NB4 (cell line): ENCODE measurements around the gene TBC1D22A.
A peak's percentile ranks its signal among the peaks of the same experiment; 100 is the strongest.

Experiments
- DNase-seq: peaks from one replicate; pipeline ENCODE4 v3.0.0; 2010; ENCODE audit warnings: low read depth
- H3K4me3 ChIP-seq: one replicate; pipeline ENCODE4 v1.5.1; 2011; ENCODE audit warnings: mild to moderate bottlenecking, low read depth, low read length, moderate library complexity
- MYC ChIP-seq: IDR thresholded peaks from 2 replicates; pipeline ENCODE4 v1.6.1; 2011; ENCODE audit warnings: low read depth, low read length
- POLR2A ChIP-seq: IDR thresholded peaks from 2 replicates; pipeline ENCODE4 v1.6.1; 2011; ENCODE audit warnings: mild to moderate bottlenecking; ENCODE audit not compliant: insufficient read length; ENCODE audit errors: extremely low read depth
- TF ChIP-seq, protein P1 (sequence below): IDR thresholded peaks from 2 replicates; pipeline ENCODE4 v1.6.1; 2011; ENCODE audit warnings: low read depth, low read length
- TF ChIP-seq, protein P2 (sequence below): IDR thresholded peaks from one replicate; pipeline ENCODE4 v1.5.1; 2012; ENCODE audit warnings: low read depth, low read length

Gene TBC1D22A

DNA sequence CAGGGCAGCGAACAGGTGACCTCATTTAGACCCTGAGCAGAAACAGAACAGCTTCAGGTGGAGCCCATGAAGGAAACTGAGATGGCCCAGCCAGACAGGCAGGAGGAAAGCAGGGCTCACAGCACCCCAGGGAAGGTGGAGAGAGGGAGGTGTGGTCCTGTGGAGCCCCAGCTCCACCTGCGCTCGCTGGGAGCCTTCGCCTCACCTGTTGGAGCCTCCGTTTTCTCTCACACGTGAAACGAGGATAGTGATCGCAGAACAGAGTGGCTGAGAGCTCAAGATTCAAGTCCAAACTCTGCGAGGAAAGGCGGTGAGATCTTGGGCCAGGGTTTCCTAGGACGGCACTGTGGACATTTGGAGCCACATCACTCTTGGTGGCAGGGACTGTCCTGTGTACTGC lies 15.8 kb upstream of the TBC1D22A start:
- no peak overlapping the region for H3K4me3 ChIP-seq
- DNase-seq, result no peak
- TF ChIP-seq, protein P1, sequence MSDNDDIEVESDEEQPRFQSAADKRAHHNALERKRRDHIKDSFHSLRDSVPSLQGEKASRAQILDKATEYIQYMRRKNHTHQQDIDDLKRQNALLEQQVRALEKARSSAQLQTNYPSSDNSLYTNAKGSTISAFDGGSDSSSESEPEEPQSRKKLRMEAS, result no peak
- TF ChIP-seq POLR2A (no peak), MYC (no peak)
- TF ChIP-seq, protein P2, sequence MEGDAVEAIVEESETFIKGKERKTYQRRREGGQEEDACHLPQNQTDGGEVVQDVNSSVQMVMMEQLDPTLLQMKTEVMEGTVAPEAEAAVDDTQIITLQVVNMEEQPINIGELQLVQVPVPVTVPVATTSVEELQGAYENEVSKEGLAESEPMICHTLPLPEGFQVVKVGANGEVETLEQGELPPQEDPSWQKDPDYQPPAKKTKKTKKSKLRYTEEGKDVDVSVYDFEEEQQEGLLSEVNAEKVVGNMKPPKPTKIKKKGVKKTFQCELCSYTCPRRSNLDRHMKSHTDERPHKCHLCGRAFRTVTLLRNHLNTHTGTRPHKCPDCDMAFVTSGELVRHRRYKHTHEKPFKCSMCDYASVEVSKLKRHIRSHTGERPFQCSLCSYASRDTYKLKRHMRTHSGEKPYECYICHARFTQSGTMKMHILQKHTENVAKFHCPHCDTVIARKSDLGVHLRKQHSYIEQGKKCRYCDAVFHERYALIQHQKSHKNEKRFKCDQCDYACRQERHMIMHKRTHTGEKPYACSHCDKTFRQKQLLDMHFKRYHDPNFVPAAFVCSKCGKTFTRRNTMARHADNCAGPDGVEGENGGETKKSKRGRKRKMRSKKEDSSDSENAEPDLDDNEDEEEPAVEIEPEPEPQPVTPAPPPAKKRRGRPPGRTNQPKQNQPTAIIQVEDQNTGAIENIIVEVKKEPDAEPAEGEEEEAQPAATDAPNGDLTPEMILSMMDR, result no peak

DNA sequence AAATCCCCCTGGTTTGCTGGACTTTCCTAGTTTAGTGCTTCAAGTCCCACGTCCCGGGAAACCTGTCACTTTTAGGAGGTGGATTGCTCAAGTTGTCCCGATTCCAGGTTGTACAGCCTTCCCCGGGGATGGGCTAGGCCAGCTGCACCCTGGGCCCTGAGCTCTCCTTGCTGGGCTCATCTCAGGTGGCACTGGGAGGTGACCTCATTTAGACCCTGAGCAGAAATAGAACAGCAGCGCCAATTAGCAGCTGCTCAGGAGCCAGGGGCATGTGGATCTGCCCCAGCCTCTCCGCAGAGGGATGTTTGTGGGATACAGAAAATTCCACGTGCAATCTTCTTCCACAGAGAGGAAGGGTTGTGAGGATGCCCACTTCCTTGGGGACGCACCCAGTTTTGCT lies 14.8 kb upstream of the TBC1D22A start:
- no peak for DNase-seq
- TF ChIP-seq, protein P2, result no peak
- TF ChIP-seq, protein P1, result no peak
- TF ChIP-seq POLR2A, result no peak
- H3K4me3 ChIP-seq, result no peak overlapping the region

DNA sequence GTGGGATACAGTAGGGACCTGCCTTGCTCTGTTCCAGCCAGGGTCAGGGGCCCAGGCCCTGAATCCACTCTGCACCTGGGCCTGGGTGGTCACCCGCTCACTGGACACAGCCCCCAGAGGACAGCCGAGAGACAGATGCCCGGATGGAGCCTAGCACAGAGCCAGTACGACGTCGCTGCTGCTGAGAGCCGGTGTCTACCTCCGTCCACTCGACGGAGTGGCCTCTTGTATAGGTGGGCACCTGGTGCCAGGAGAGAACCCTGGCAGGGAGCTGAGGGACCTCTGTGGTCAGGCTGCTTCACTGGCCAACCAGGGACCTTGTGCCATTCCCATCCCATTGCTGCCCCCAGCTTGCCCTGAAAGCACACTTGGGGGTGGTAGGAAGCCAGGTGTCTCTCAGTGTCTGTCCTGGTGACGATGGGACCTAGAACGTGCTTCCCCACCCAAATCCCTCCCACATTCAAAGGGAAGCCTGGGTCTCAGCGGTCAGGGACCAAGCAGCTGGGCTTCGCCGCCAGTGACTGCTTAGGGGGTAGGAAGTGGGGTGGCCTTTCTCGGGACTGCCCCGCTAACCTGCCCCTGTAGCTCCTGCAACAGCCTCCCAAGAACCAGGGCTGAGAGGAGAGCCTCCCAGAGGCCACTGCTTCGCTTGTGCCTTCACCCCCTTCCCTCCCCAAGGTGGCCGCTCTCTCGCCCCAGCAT lies 14.1 kb upstream of the TBC1D22A start:
- no peak overlapping the region for H3K4me3 ChIP-seq
- no peak for TF ChIP-seq POLR2A
- TF ChIP-seq, protein P2, result no peak
- TF ChIP-seq MYC, result no peak
- DNase-seq, result no peak

DNA sequence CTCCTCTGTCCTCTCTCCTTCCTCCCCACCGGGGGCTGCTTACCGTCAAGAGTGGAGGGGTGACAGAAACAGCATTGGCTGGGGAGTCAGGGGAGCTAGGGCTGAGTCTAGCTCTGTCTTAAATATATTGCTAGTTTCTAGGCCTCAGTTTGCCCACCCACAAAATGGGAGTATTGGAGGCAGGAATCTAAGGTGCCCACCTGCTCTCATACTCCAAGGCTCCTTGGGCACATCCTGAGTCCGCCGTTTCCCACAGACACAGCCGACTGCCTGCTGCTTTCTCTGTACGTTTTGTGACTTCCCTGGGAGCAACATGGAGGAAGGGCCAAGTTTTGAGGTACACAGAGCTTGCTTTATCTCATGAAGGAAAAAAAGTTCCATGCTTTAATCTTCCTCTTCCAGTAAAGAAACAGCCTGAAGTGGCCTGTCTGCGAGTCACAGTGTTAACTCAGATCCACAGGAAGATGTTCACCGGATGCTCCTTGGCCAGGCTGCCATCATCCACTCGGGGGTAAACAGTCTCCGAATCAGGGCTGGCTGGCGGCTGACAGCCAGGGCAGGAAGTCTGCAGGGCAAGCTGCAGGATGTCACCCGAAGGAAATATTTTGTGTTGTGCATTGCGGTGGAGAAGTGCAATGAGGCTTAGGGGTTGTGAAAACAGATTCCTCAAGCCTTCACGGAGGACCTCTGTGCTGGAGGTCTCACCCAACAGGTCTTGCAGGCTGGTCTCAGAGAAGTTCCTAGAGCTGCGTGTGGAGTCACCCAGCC lies 13.4 kb upstream of the TBC1D22A start:
- TF ChIP-seq, protein P1, result no peak
- TF ChIP-seq MYC (no peak), POLR2A (no peak)
- TF ChIP-seq, protein P2, result no peak
- DNase-seq, result peak; percentile 20
- H3K4me3 ChIP-seq, result no peak overlapping the region

DNA sequence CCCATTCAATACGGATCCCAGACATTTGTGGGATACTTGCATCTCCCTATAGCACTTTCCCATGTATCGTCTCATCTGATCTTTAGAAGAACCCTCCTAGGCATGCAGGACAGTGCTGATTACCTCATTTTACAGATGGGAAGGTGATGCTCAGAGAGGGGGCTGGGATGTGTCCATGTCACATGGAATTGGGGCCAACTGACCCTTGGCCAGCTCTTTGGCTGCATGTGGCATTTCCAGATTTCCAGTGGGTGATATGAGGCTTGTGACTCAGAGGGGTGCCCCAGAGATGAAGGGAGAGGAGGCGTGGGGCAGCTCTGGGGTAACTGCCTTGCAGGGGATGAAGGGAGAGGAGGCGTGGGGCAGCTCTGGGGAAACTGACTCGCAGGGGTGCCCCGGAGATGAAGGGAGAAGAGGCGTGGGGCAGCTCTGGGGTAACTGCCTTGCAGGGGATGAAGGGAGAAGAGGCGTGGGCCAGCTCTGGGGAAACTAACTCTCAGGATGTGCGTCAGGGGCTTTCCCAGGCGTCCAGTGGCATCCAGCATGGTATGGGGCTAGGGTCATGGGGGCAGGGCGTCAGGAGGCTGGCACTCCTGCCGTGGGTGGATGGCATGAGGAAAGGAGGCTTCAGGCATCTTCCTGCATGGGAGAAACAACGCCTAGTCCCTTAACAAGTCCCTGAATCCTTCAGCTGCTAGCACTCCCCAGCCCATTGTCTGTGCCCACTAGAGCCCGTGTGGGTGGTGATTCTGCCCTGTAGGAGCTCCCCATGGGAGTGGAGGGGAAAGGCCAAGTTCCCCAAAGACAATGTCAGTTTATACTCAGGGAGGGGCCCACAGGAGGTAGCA lies 12.5 kb upstream of the TBC1D22A start:
- H3K4me3 ChIP-seq, result no peak overlapping the region
- DNase-seq, result no peak
- TF ChIP-seq, protein P2, result no peak
- TF ChIP-seq MYC, result no peak
- TF ChIP-seq, protein P1, result no peak
- TF ChIP-seq POLR2A, result no peak
